Ishikawa (cell line): ENCODE data around the gene NRL.

Source experiments
- CEBPB ChIP-seq: IDR thresholded peaks from 2 replicates; pipeline ENCODE4 v1.6.1; 2012
- CREB1 ChIP-seq: IDR thresholded peaks from 2 replicates; pipeline ENCODE4 v1.6.1; 2012; ENCODE audit warnings: low read depth
- EGR1 ChIP-seq: IDR thresholded peaks from 2 replicates; pipeline ENCODE4 v1.6.1; 2012
- EP300 ChIP-seq: IDR thresholded peaks from 2 replicates; pipeline ENCODE4 v1.6.1; 2012; ENCODE audit warnings: borderline replicate concordance
- FOXM1 ChIP-seq: IDR thresholded peaks from 2 replicates; pipeline ENCODE4 v1.6.1; 2012; ENCODE audit warnings: low read depth, borderline replicate concordance
- NFIC ChIP-seq: IDR thresholded peaks from 2 replicates; pipeline ENCODE4 v1.6.1; 2012
- RAD21 ChIP-seq: IDR thresholded peaks from 2 replicates; pipeline ENCODE4 v1.6.1; 2012; ENCODE audit warnings: low read depth
- TAF1 ChIP-seq: IDR thresholded peaks from 2 replicates; pipeline ENCODE4 v1.6.1; 2012; ENCODE audit warnings: low read depth, mild to moderate bottlenecking
- TCF12 ChIP-seq: IDR thresholded peaks from 2 replicates; pipeline ENCODE4 v1.6.1; 2012; ENCODE audit warnings: low read depth
- TEAD4 ChIP-seq: IDR thresholded peaks from 2 replicates; pipeline ENCODE4 v1.6.1; 2012
- YY1 ChIP-seq: IDR thresholded peaks from 2 replicates; pipeline ENCODE4 v1.6.1; 2012; ENCODE audit warnings: low read depth
- ZBTB7A ChIP-seq: IDR thresholded peaks from 2 replicates; pipeline ENCODE4 v1.6.1; 2012; ENCODE audit warnings: low read depth
- TF ChIP-seq, protein P1 (sequence below): IDR thresholded peaks from 2 replicates; pipeline ENCODE4 v1.6.1; 2012
- TF ChIP-seq, protein P2 (sequence below): IDR thresholded peaks from 2 replicates; pipeline ENCODE4 v1.6.1; 2012
- TF ChIP-seq, protein P3 (sequence below): IDR thresholded peaks from 2 replicates; pipeline ENCODE4 v1.6.1; 2012; ENCODE audit warnings: low read depth, mild to moderate bottlenecking

NRL gene

DNA sequence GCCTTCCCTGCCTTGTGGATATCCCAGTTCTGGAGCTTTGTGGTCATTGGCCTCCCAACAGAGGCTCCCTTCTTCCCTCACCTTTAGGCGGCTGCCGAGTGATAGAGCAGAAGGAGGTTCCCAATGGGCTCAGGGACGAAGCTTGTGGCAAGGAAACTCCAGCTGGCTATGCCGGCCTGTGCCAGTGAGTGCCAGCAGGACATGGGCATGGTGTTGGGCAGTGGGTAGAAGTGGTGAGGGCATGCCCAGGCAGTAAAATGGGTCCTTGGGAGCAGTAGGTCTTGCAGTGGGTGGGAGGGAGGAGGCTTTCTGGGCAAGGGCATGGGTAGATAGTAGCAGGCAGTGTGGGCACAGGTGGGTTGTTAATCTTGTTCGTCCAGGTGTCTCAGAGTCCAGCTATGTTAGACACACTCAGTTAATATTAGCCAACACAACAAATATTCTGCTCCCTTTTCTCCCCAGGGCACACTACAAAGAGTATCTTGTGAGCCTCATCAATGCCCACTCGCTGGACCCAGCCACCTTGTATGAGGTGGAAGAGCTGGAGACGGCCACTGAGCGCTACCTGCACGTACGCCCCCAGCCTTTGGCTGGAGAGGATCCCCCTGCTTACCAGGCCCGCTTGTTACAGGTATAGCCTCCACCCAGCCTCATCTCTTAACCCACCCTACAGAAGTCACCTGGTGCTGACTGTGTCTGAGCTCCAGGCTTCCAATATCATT is 45.2 kb upstream of the NRL start:
- no peak for TF ChIP-seq CREB1
- no peak for TF ChIP-seq TAF1
- TF ChIP-seq ZBTB7A, result no peak
- no peak for TF ChIP-seq NFIC
- TF ChIP-seq EGR1, result no peak
- TF ChIP-seq RAD21, result no peak
- TF ChIP-seq, protein P1, sequence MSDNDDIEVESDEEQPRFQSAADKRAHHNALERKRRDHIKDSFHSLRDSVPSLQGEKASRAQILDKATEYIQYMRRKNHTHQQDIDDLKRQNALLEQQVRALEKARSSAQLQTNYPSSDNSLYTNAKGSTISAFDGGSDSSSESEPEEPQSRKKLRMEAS, result no peak
- no peak for TF ChIP-seq YY1
- TF ChIP-seq, protein P2, sequence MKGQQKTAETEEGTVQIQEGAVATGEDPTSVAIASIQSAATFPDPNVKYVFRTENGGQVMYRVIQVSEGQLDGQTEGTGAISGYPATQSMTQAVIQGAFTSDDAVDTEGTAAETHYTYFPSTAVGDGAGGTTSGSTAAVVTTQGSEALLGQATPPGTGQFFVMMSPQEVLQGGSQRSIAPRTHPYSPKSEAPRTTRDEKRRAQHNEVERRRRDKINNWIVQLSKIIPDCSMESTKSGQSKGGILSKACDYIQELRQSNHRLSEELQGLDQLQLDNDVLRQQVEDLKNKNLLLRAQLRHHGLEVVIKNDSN, result no peak
- TF ChIP-seq EP300, result no peak
- TF ChIP-seq, protein P3, sequence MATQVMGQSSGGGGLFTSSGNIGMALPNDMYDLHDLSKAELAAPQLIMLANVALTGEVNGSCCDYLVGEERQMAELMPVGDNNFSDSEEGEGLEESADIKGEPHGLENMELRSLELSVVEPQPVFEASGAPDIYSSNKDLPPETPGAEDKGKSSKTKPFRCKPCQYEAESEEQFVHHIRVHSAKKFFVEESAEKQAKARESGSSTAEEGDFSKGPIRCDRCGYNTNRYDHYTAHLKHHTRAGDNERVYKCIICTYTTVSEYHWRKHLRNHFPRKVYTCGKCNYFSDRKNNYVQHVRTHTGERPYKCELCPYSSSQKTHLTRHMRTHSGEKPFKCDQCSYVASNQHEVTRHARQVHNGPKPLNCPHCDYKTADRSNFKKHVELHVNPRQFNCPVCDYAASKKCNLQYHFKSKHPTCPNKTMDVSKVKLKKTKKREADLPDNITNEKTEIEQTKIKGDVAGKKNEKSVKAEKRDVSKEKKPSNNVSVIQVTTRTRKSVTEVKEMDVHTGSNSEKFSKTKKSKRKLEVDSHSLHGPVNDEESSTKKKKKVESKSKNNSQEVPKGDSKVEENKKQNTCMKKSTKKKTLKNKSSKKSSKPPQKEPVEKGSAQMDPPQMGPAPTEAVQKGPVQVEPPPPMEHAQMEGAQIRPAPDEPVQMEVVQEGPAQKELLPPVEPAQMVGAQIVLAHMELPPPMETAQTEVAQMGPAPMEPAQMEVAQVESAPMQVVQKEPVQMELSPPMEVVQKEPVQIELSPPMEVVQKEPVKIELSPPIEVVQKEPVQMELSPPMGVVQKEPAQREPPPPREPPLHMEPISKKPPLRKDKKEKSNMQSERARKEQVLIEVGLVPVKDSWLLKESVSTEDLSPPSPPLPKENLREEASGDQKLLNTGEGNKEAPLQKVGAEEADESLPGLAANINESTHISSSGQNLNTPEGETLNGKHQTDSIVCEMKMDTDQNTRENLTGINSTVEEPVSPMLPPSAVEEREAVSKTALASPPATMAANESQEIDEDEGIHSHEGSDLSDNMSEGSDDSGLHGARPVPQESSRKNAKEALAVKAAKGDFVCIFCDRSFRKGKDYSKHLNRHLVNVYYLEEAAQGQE, result no peak
- no peak for TF ChIP-seq CEBPB

DNA sequence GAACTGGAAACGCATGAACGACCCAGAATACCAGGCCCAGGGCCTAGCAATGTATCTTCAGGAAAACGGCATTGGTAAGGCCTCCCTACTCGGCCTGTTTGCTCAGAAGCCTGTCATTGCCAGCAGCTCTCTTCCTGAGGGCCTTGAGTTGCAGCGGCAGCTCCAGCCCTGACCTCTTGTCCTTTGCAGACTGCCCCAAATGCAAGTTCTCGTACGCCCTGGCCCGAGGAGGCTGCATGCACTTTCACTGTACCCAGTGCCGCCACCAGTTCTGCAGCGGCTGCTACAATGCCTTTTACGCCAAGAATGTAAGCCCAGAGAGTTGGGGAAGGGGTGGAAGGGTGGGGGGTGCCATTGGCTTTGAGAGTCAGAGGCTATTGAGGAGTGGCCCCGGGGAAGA is 42.6 kb upstream of the NRL start:
- TF ChIP-seq RAD21 (no peak), EP300 (no peak), EGR1 (no peak), NFIC (no peak), YY1 (no peak), TAF1 (no peak)

DNA sequence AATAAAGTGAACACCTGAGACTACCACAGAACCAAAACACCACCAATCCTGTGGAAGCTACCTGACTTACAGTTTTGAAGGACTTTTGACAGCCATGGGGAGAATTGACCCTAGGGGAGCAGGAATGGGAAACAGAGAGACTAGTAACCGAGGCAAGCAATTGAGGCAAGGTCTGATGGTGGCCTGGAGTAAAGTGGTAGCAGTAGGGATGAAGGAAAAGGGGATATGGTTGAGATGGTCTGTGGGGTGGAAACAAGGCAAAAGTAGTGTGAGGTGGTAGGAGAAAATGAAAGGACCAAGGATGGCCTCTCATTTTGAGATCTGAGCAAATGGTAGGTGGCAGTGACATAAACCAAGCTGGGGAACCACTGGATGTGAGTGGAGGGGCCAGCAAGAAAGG is 42.1 kb upstream of the NRL start:
- TF ChIP-seq TAF1 (no peak), NFIC (no peak)

DNA sequence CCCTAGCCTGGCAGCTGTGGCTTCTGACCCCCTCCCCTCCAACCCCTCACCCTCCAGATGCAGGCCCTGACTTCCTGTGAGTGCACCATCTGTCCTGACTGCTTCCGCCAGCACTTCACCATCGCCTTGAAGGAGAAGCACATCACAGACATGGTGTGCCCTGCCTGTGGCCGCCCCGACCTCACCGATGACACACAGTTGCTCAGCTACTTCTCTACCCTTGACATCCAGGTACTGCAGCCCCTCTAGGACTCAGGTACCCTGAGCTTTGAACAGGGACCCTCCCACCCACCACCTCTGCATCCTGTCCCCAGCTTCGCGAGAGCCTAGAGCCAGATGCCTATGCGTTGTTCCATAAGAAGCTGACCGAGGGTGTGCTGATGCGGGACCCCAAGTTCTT is 40.4 kb upstream of the NRL start:
- TF ChIP-seq ZBTB7A (no peak), EP300 (no peak)

DNA sequence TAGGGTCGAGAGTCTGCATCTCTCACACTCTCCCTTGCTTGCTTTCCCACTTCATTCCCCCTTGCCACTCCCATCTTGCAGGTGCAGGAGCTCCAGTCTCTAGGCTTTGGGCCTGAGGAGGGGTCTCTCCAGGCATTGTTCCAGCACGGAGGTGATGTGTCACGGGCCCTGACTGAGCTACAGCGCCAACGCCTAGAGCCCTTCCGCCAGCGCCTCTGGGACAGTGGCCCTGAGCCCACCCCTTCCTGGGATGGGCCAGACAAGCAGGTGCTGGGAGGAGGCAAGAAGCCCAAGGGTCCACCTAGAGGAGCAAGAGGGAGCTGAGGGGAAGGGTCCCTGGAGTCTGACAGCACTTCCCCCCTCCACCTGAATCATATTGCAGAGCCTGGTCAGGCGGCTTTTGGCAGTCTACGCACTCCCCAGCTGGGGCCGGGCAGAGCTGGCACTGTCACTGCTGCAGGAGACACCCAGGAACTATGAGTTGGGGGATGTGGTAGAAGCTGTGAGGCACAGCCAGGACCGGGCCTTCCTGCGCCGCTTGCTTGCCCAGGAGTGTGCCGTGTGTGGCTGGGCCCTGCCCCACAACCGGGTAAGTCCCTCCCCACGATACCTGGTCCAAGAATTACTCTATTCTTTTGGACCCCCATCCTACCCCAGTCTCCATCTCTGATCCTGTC is 36.8 kb upstream of the NRL start:
- no peak for TF ChIP-seq FOXM1
- no peak for TF ChIP-seq RAD21
- no peak for TF ChIP-seq ZBTB7A
- TF ChIP-seq TCF12, result no peak
- no peak for TF ChIP-seq EP300
- TF ChIP-seq, protein P1, result no peak
- no peak for TF ChIP-seq TAF1
- TF ChIP-seq CREB1, result no peak
- TF ChIP-seq TEAD4, result no peak
- no peak for TF ChIP-seq NFIC
- TF ChIP-seq, protein P2, result no peak
- no peak for TF ChIP-seq CEBPB
- no peak for TF ChIP-seq YY1
- TF ChIP-seq, protein P3, result no peak
- TF ChIP-seq EGR1, result no peak

DNA sequence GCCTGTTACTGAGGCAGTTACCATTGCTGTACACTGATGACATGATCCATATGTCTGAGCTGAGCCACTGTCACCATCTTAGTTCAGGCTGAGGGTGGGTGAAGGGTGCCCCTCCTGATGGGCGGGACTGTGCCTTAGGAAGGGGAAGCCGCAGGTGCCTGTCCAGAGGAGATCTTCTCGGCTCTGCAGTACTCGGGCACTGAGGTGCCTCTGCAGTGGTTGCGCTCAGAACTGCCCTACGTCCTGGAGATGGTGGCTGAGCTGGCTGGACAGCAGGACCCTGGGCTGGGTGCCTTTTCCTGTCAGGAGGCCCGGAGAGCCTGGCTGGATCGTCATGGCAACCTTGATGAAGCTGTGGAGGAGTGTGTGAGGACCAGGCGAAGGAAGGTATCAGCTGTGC is 36.2 kb upstream of the NRL start:
- TF ChIP-seq TCF12 (no peak), YY1 (no peak), CREB1 (no peak), EP300 (no peak), TAF1 (no peak), TEAD4 (no peak), NFIC (no peak), FOXM1 (no peak)
- TF ChIP-seq, protein P1, result no peak
- TF ChIP-seq, protein P3, result no peak
